DMS79 treated with DMSO at 0.1 percent for 48 hours (cell line): Measurements from ENCODE around the gene CEP170B.
"Not testable (repeated sequence)": the region's sequence is repeated elsewhere in the genome, so short reads cannot be mapped to it uniquely, and the experiment has no call there.

Experiments
- DNase-seq: peaks from one replicate; lab custom pipeline; 2025; lab: John Stamatoyannopoulos, UW

The CEP170B gene

GRCh38 chr14:104917993-104918392 lies 52.9 kb downstream of the CEP170B start:
- DNase-seq, result no peak

DNA sequence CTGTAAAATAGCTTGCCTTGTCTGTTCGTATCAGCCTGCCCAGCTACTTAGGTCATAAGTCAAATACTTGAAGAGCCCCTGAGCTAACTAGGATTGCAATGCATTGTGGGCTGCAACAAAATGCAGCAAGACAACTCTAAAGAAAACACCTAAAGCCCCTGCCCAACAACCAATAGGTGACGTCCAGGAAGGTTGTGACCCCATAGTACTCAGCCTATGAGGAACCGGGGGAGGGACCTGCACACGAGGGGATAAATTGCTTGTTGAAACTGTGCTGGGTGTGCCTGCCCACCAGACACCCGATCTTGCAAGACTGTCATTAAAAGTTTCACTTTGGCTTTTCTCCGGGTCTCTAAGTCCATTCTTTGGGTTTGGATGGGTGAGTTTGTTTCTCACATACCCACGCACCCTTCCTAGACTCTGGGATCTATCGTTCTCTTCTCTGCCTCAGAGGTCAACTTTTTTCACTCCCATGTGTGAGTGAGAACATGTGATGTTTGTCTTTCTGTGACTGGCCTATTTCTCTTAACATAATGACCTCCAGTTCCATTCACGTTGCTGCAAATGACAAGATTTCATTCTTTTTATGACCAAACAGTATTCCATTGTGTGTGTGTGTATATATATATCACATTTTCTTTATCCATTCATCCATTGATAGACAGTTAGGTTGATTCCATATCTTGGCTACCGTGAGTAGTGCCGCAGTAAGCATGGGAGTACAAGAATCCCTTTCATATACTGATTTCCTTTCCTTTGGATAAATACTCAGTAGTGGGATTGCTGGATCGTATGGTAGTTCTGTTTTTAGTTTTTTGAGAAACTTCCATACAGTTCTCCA lies 54.3 kb downstream of the CEP170B start:
- DNase-seq, result not testable (repeated sequence)

DNA sequence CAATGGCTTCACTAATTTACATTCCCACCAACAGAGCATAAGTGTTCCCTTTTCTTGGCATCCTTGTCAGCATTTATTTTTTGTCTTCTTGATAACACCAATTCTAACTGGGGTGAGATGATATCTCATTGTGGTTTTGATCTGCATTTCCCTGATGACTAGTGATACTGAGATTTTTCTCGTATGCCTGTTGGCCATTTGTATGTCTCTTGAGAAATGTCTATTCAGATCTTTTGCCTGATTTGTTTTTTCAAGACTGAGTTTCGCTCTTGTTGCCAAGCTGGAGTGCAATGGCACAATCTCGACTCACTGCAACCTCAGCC lies 54.9 kb downstream of the CEP170B start:
- no peak for DNase-seq

DNA sequence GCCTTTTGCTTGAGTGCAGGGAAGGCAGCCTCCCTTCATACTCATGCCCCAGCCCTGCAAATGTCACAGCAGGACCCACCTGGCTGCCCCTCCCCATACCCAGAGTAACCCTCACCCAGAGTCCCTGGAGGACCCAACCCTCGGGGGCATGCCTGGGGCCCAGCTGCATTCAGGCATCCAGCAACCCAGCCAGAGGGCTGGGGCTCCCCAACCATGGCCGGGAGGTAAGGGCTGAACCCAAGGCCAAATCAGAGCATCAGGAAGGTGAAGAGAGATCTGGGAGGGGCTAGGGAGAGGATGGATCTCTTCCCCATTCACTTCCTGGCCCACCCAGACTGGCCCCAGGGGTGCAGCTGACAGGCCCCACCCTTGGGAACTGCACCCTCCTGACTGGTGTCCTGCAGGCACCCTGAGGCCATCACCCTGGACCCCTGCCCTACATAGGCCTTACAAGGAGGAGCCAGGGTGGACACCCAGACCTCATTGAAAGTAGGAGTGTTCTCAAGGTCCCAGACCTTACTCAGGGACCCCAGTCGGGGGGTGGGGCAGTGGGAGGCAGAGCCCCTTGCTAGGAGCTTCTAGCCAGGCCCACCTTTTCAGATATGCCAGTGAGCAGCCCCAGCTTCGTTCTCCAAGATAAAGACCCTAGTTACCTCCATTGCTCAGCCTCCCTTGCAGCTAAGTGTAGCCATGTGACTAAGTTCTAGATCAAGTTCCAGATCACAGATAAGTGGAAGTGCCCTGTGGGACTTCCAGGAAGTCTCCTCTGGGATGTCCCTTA lies 58.8 kb downstream of the CEP170B start:
- no peak for DNase-seq

GRCh38 chr14:104924421-104925213 lies 59.5 kb downstream of the CEP170B start, which contains the start of gene PLD4:
TSS of gene PLD4 (plus strand) at chr14:104924879. CDS start at chr14:104927141, 2,262 bp downstream.
- DNase-seq, result no peak

GRCh38 chr14:104925214-104925854 lies 60.3 kb downstream of the CEP170B start:
- DNase-seq, result no peak

DNA sequence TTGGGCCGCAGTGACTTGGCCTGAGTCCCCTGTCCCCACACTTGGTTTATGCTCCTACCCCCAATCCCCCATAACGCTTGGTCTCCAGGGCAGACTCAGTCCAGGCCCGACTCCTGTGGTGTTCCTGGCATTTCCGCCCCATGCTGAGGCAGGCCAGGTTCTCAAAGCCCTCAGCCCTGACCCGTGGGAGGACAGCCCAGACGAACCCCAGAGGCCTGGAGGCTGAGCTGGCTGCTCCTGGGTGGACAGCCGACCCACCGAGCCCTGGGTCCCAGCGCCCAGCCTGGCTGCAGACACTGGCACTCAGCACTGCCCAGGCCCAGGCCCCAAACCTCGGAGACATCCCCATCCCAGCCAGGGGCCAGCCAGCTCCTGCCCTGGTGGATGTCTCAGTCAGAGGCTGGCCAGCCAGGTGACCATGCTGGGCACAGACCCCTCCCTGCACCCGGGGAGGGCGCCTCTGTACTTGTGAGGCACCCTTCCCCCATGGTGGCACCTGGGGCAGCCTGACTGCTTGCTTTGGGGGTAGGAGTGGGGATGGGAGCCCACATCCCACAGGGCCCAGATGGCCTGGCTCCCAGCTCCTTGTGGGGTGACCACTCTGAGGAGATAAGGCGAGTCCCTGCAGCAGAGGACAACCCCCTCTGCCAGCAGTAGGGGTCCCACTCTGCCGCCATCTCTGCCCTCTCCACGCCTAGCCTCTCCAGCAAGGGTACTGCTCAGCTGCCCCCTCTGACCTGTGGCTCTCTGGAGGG lies 61.0 kb downstream of the CEP170B start:
- no peak for DNase-seq

DNA sequence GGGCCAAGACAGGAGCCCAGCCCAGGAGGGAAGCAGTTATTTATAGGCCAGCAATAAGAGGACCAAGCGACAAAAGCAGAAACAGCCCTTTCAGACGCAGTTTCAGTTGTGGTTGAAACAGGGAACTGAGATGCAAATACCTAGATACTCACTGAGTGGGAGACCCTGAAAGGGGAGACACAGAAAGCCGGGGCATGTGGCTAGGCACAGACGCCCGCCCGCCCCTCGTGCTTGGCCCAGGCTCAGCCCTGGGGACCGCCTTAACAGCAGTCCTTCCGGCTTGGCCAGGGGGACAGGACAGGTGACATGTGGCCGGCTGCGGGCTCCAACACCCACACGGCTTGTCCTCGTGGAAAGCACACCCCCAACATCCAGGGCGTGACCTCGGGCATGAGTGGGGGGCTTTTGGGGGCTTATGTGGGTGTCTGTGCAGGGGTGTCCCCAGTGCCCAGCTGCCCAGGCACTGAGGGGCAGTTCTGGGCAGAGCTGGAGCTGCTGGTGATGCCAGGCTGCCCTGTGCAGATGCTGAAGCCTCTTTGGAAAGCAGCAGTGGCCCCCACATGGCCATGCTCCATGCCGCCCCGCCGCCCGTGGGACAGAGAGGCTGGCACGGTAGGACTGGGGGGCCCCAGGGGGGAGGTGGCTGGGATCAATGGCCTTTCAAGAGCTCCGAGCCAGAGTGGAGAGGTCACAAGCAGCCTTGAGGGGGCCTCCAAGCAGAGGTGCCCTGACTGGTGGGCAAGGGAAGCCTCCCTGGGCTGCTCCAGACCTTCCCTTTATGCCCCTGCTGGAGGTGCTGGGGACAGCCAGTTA lies 61.8 kb downstream of the CEP170B start:
- no peak for DNase-seq

GRCh38 chr14:104927432-104927816 lies 62.4 kb downstream of the CEP170B start:
- DNase-seq, result no peak

DNA sequence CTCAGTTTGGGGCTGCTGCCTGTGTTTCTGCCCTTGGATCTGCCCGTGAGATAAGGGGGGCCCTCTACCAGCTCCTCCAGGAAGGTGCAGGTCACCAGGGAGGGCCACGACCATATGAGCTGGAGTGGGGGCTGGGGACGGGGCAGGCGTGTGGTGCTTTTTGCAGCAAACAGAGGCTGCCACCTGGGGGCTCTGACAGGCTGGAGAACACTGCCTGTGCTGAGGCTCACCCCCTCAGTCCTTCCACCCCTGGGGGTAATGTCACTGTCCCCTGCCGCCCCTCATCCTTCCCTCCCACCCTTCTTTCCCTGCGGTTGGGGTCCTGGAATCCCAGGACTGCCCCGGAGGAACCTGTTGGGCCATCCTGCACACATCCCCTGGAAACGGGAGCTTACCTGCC lies 62.8 kb downstream of the CEP170B start:
- DNase-seq, result no peak

DNA sequence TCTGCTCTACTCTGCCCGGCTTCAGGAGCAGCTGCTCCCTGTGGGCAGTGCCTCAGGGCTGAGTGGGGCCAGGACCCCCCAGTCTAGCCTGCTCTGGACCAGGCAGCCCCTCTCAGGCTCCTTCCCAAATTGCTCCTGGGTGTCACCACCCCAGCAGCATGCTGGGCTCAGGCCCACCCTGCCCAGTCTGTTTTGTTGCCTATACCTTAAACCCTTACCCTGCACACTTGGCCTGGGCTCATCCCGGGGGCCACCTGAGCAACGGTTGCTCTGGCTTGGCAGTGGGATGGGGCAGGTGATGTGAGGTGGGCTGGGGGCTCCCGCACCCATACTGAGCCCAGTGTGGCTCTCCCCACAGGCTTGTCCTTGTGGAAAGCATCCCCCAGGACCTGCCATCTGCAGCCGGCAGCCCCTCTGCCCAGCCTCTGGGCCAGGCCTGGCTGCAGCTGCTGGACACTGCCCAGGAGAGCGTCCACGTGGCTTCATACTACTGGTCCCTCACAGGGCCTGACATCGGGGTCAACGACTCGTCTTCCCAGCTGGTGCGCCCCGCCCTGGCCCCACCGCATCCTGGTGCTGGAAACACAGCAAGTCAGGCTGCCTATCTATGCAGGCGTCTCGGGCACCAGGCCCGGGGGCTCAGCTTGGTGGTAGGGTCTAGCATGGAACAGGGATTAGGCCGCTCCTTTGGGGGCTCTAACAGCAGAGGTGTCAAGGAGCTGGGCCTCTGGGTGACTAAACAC lies 63.5 kb downstream of the CEP170B start:
- DNase-seq, result no peak

DNA sequence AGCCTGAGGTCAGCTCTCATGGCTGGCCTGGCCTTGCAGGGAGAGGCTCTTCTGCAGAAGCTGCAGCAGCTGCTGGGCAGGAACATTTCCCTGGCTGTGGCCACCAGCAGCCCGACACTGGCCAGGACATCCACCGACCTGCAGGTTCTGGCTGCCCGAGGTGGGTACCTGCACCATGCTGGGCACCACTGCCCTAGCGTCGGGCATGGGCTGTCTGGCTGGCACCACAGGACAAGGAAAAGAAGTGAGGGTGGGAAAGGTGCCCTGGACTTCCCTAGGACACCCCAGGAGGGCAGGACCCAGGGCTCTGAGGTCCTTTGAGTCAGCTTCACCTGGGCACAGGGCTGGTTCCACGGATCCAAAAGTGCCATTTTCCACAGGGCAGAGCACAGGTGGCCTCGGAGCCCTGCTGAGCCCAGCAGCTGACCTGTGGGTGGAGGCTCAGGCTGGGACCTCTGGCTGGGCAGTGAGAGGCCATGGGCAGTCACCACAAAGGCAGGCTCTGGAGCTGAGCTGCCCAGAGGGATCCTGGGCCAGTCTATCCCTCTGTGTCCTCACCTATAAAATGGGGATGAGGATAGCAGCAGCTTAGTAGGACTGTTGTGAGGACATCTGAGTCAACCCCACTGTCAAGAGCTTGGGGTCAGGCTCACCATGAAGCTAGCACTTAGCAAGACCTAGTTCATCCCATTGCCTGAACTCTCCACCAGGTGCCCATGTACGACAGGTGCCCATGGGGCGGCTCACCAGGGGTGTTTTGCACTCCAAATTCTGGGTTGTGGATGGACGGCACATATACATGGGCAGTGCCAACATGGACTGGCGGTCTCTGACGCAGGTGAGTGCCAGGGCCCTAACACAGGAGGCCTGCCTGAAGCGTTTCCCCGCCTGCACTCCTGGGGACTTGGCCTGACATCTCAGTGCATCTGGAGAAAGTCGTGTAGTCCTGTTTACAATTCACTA lies 64.5 kb downstream of the CEP170B start:
- DNase-seq, result no peak

DNA sequence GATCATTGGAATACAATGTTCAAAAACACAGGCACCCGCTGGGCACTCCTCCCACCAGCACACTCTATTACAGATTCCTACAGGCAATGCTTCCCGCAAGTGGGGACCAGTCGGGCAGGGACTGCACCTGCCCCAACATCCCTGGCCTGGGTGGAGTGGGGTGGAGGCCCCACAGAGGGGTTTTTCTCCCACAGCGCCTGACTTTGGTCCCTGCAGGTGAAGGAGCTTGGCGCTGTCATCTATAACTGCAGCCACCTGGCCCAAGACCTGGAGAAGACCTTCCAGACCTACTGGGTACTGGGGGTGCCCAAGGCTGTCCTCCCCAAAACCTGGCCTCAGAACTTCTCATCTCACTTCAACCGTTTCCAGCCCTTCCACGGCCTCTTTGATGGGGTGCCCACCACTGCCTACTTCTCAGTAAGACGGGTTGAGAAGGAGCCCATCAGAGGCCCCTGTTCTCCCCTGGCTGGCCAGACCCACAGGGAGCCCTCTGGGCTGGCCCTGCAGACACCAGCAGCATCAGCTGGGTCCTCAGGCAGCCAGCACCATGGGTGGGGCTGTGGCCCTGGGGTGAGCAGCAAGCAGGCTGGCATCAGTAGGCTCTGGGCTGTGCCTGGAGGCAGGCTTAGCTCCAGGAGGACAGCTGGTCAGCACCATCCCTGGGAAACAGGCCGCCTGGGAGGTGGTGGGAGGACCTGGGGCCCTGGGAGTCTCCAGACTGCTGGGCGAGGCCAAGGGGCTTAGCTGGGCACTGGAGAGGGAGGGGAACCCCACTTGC lies 65.6 kb downstream of the CEP170B start:
- DNase-seq, result no peak

DNA sequence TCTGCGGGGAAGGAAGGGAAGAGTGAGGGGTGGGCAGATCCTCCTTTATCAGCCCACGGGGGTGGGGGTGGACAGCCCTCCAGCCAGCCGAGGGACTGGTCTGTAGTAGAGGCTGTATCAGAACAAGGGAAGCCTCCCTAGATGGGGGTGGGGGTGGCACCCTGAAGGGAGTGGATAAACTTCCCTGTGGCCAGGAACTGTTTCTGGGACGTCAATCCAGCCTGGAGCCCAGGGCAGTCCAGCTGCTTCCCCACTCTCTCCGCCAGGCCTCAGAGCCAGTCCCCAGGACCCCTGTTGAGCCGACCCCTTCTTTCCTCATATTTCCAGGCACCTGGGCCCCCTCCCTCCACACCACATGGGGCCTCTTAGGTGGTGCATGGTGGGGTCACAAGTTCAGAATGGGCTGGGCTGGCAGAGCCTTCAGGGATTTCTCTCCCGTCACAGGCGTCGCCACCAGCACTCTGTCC lies 66.3 kb downstream of the CEP170B start:
- no peak for DNase-seq

GRCh38 chr14:104931771-104932675 lies 67.0 kb downstream of the CEP170B start:
- DNase-seq, result no peak
